ENCODE data around the gene C1QC.

Gene C1QC

GRCh38 chr1:22687191-22687590, 43.8 kb downstream of the C1QC start:
- H3K4me1 ChIP-seq (ENCODE audit: control insufficient read depth, low read length): no peaks in the 10 kb centered on the region
- no peaks in the 10 kb centered on the region for H3F3A ChIP-seq (ENCODE audit: control insufficient read depth, insufficient read depth)
- no peak overlapping the region for H3K4me3 ChIP-seq (ENCODE audit: low read length)
- H3K4me2 ChIP-seq (ENCODE audit: low read length): no peak overlapping the region
- TF ChIP-seq CTCF (IDR thresholded peaks at IDR 0.05; ENCODE audit: low read depth, low read length, poor library complexity, severe bottlenecking) (no peak), EZH2phosphoT487 (IDR thresholded peaks at IDR 0.05; ENCODE audit: borderline replicate concordance, low read length) (no peak)
- no peaks in the 10 kb centered on the region for H3K36me3 ChIP-seq (ENCODE audit: control insufficient read depth, low read length)
- no peaks in the 10 kb centered on the region for H3K79me2 ChIP-seq (ENCODE audit: control insufficient read depth, low read length)
- H3K9me2 ChIP-seq (replicated peaks; ENCODE audit: control insufficient read depth, low read length): no peaks in the 10 kb centered on the region
- H3K27me3 ChIP-seq (ENCODE audit: control insufficient read depth, low read length): peaks cover 3% of the 10 kb centered on the region; the same call in 1 of the 2 replicates
- no peaks in the 10 kb centered on the region; the same call in 1 of the 2 replicates for H4K20me1 ChIP-seq (ENCODE audit: control insufficient read depth, insufficient read depth, low read depth, low read length)
- H3K9me3 ChIP-seq (ENCODE audit: control insufficient read depth, insufficient read depth, low read length): no peaks in the 10 kb centered on the region
- no peak overlapping the region for H3K27ac ChIP-seq (ENCODE audit: low read depth, low read length)

- no peak overlapping the region for H3K27ac ChIP-seq (ENCODE audit: low read depth, low read length)
- no peaks in the 10 kb centered on the region for H3K9me2 ChIP-seq (replicated peaks; ENCODE audit: control insufficient read depth, low read length)
- no peaks in the 10 kb centered on the region for H3F3A ChIP-seq (ENCODE audit: control insufficient read depth, insufficient read depth)
- H3K4me3 ChIP-seq (ENCODE audit: low read length): no peak overlapping the region
- no peaks in the 10 kb centered on the region for H3K79me2 ChIP-seq (ENCODE audit: control insufficient read depth, low read length)
- H3K27me3 ChIP-seq (ENCODE audit: control insufficient read depth, low read length): peaks cover 3% of the 10 kb centered on the region; the same call in 1 of the 2 replicates
- no peaks in the 10 kb centered on the region; the same call in 1 of the 2 replicates for H4K20me1 ChIP-seq (ENCODE audit: control insufficient read depth, insufficient read depth, low read depth, low read length)
- H3K9me3 ChIP-seq (ENCODE audit: control insufficient read depth, insufficient read depth, low read length): no peaks in the 10 kb centered on the region
- no peak for TF ChIP-seq CTCF (IDR thresholded peaks at IDR 0.05; ENCODE audit: low read depth, low read length, poor library complexity, severe bottlenecking)
- TF ChIP-seq EZH2phosphoT487 (IDR thresholded peaks at IDR 0.05; ENCODE audit: borderline replicate concordance, low read length): no peak
- no peak overlapping the region for H3K4me2 ChIP-seq (ENCODE audit: low read length)
- H3K36me3 ChIP-seq (ENCODE audit: control insufficient read depth, low read length): no peaks in the 10 kb centered on the region
- no peaks in the 10 kb centered on the region for H3K4me1 ChIP-seq (ENCODE audit: control insufficient read depth, low read length)
Observed at GRCh38 chr1:22688466-22688865, 45.0 kb downstream of the C1QC start.

DNA sequence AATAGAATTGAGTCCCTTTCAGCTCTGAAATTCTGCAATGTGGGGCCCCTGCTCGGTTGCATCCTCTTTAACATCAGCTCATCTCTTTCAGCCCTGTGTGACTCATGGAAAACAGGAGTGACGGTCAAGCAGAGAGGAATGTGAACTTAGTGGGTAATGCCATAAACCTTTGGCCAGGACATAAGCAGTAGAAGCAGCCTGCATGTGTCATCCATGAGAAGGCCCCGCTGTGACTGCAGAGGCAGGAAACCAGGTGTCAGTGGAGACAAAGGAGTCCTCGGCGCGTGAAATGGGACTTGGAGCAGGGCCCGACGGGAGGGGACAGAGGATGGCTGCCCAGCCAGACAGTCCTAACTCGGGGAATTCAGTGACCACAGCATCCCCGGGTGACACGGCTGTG, 46.1 kb downstream of the C1QC start:
- Histone ChIP-seq H3K4me3 (ENCODE audit: low read length) (no peak overlapping the region), H3K27me3 (ENCODE audit: control insufficient read depth, low read length) (peaks cover 3% of the 10 kb centered on the region; the same call in 1 of the 2 replicates), H3K79me2 (ENCODE audit: control insufficient read depth, low read length) (no peaks in the 10 kb centered on the region), H3K36me3 (ENCODE audit: control insufficient read depth, low read length) (no peaks in the 10 kb centered on the region), H3K27ac (ENCODE audit: low read depth, low read length) (no peak overlapping the region), H4K20me1 (ENCODE audit: control insufficient read depth, insufficient read depth, low read depth, low read length) (no peaks in the 10 kb centered on the region; the same call in 1 of the 2 replicates), H3K9me3 (ENCODE audit: control insufficient read depth, insufficient read depth, low read length) (no peaks in the 10 kb centered on the region), H3K4me2 (ENCODE audit: low read length) (no peak overlapping the region), H3F3A (ENCODE audit: control insufficient read depth, insufficient read depth) (no peaks in the 10 kb centered on the region), H3K4me1 (ENCODE audit: control insufficient read depth, low read length) (no peaks in the 10 kb centered on the region), H3K9me2 (replicated peaks; ENCODE audit: control insufficient read depth, low read length) (no peaks in the 10 kb centered on the region)
- TF ChIP-seq EZH2phosphoT487 (IDR thresholded peaks at IDR 0.05; ENCODE audit: borderline replicate concordance, low read length): no peak
- TF ChIP-seq CTCF (IDR thresholded peaks at IDR 0.05; ENCODE audit: low read depth, low read length, poor library complexity, severe bottlenecking): no peak
